Measurements from ENCODE around the gene NOTCH1. TPM values are rescaled to one million over a fixed set of nuclear protein-coding genes. Genes with fewer than 3 reads are reported as not detected.

Gene NOTCH1
- total RNA-seq, 4 donors from 2014 or later: 38.2 to 95.7 (median 53.8) TPM

- no peaks in the 10 kb centered on the region for H3K27me3 ChIP-seq
- peaks cover 0 to 33% (median 14%) of the 10 kb centered on the region in 4 donors for H3K4me1 ChIP-seq
- TF ChIP-seq POLR2A (IDR thresholded peaks at IDR 0.05): no peak
- TF ChIP-seq CTCF (IDR thresholded peaks at IDR 0.05): no peak
- no peak overlapping the region for H3K27ac ChIP-seq
- DNase-seq: no peak
- no peaks in the 10 kb centered on the region for H3K36me3 ChIP-seq
- no peak overlapping the region for H3K4me3 ChIP-seq
- H3K9me3 ChIP-seq: no peaks in the 10 kb centered on the region
Observed at GRCh38 chr9:136586391-136586953, 40.6 kb upstream of the NOTCH1 start.

GRCh38 chr9:136585531-136586120 is 39.8 kb upstream of the NOTCH1 start:
- Histone ChIP-seq H3K9me3 (no peaks in the 10 kb centered on the region), H3K27ac (no peak overlapping the region), H3K27me3 (no peaks in the 10 kb centered on the region), H3K4me3 (no peak overlapping the region), H3K36me3 (no peaks in the 10 kb centered on the region), H3K4me1 (peaks cover 0 to 33% (median 14%) of the 10 kb centered on the region in 4 donors)
- TF ChIP-seq POLR2A (IDR thresholded peaks at IDR 0.05) (no peak), CTCF (IDR thresholded peaks at IDR 0.05) (no peak)
- no peak for DNase-seq

GRCh38 chr9:136584934-136585333 is 39.1 kb upstream of the NOTCH1 start:
- H3K9me3 ChIP-seq: no peaks in the 10 kb centered on the region
- TF ChIP-seq POLR2A (IDR thresholded peaks at IDR 0.05) (no peak), CTCF (IDR thresholded peaks at IDR 0.05) (no peak)
- H3K27ac ChIP-seq: no peak overlapping the region
- no peaks in the 10 kb centered on the region for H3K36me3 ChIP-seq
- peaks cover 0 to 33% (median 14%) of the 10 kb centered on the region in 4 donors for H3K4me1 ChIP-seq
- no peak overlapping the region for H3K4me3 ChIP-seq
- no peak for DNase-seq
- H3K27me3 ChIP-seq: no peaks in the 10 kb centered on the region

- Histone ChIP-seq H3K27ac (no peak overlapping the region), H3K4me3 (no peak overlapping the region), H3K27me3 (no peaks in the 10 kb centered on the region), H3K4me1 (peaks cover 0 to 33% (median 14%) of the 10 kb centered on the region in 4 donors), H3K9me3 (no peaks in the 10 kb centered on the region), H3K36me3 (no peaks in the 10 kb centered on the region)
- TF ChIP-seq POLR2A (IDR thresholded peaks at IDR 0.05) (no peak), CTCF (IDR thresholded peaks at IDR 0.05) (no peak)
- no peak for DNase-seq
Observed at GRCh38 chr9:136584401-136584932, 38.6 kb upstream of the NOTCH1 start.

GRCh38 chr9:136582977-136583735 is 37.3 kb upstream of the NOTCH1 start:
- Histone ChIP-seq H3K4me3 (no peak overlapping the region), H3K36me3 (no peaks in the 10 kb centered on the region), H3K9me3 (no peaks in the 10 kb centered on the region), H3K27me3 (no peaks in the 10 kb centered on the region), H3K27ac (no peak overlapping the region), H3K4me1 (peaks cover 0 to 24% (median 9%) of the 10 kb centered on the region in 4 donors)
- no peak for TF ChIP-seq CTCF (IDR thresholded peaks at IDR 0.05)
- TF ChIP-seq POLR2A (IDR thresholded peaks at IDR 0.05): no peak
- no peak for DNase-seq

Data from Peyer's patch (tissue), 4 donors.